Lung (tissue), 12 donors: ENCODE measurements around the gene KLF2. TPM values are rescaled to one million over a fixed set of nuclear protein-coding genes. Genes with fewer than 3 reads are reported as not detected.

Source experiments
- ATAC-seq: fragments of 200-7000 bp; cut with Tn5 transposase; one replicate; pipeline ENCODE4 v1.9.1; 2020; ENCODE audit warnings: moderate number of reproducible peaks; ENCODE audit not compliant: insufficient read depth, low FRiP score
- DNase-seq, 3 donors: peaks; one replicate each; pipeline ENCODE4 v3.0.0-alpha.2; 2013 to 2017
- H3K27ac ChIP-seq, 2 donors: one replicate each; pipeline ENCODE4 v1.5.1; 2013; ENCODE audit warnings: mild to moderate bottlenecking in 2 of 2, moderate library complexity in 2 of 2, control low read depth in 1 of 2, inconsistent platforms in 1 of 2, low read depth in 1 of 2, low read length in 1 of 2
- H3K27me3 ChIP-seq, 3 donors: one replicate each; pipeline ENCODE4 v1.5.1; 2013; ENCODE audit warnings: low read length in 2 of 3; ENCODE audit not compliant: control insufficient read depth in 3 of 3, insufficient read depth in 3 of 3
- H3K36me3 ChIP-seq, 4 donors: one replicate each; pipeline ENCODE4 v1.5.1; 2013; ENCODE audit warnings: low read length in 4 of 4, mild to moderate bottlenecking in 1 of 4, moderate library complexity in 1 of 4; ENCODE audit not compliant: control insufficient read depth in 4 of 4, insufficient read depth in 4 of 4
- H3K4me1 ChIP-seq, 5 donors: one replicate each; pipeline ENCODE4 v1.5.1; 2013; ENCODE audit warnings: low read length in 5 of 5, mild to moderate bottlenecking in 2 of 5, moderate library complexity in 1 of 5; ENCODE audit not compliant: control insufficient read depth in 5 of 5, insufficient read depth in 5 of 5
- H3K4me3 ChIP-seq: one replicate; pipeline ENCODE4 v1.5.1; 2013; ENCODE audit warnings: mild to moderate bottlenecking, control low read depth, moderate library complexity
- H3K9ac ChIP-seq, 2 donors: one replicate each; pipeline ENCODE4 v1.5.1; 2013; ENCODE audit warnings: low read length in 2 of 2, control low read depth in 1 of 2; ENCODE audit not compliant: insufficient read depth in 1 of 2
- H3K9me3 ChIP-seq, 4 donors: one replicate each; pipeline ENCODE4 v1.5.1; 2013; ENCODE audit warnings: low read length in 3 of 4, mild to moderate bottlenecking in 1 of 4, moderate library complexity in 1 of 4; ENCODE audit not compliant: control insufficient read depth in 4 of 4, insufficient read depth in 3 of 4
- WGBS, 2 donors: extraction: QIAGEN DNeasy Blood & Tissue Kit; methylation state at CpG; one replicate each; pipeline ENCODE4 v1.1.7; 2013; 5-methylcytosine and 5-hydroxymethylcytosine counted together
- polyA plus RNA-seq, 2 donors: library from polyadenylated mRNA; stranded (reverse); fragments of 200-250 nt; gene quantifications; one replicate each; pipeline ENCODE4 v1.2.1, GENCODE V29; 2013
- total RNA-seq, 2 donors: library from RNA; depleted of rRNA in 1 of 2; stranded (reverse); fragments of >200 nt in 1 of 2; gene quantifications; one replicate each; pipeline ENCODE4 v1.2.1, GENCODE V29; 2014 to 2021
- TF ChIP-seq, protein P1 (sequence below): IDR thresholded peaks from 2 replicates; pipeline ENCODE4 v1.5.1; 2012; ENCODE audit warnings: mild to moderate bottlenecking; ENCODE audit errors: control extremely low read depth, extremely low read depth
- donor health status: control.
- donor health status: control.
- donor health status: Bipolar disorder and iron deficiency.
- donor health status: healthy.
- donor health status: DM: yes; HTN: yes; CAD: no.

The KLF2 gene
- total and polyA plus RNA-seq, 4 donors: 7.7 to 121 (median 68.3) TPM

DNA sequence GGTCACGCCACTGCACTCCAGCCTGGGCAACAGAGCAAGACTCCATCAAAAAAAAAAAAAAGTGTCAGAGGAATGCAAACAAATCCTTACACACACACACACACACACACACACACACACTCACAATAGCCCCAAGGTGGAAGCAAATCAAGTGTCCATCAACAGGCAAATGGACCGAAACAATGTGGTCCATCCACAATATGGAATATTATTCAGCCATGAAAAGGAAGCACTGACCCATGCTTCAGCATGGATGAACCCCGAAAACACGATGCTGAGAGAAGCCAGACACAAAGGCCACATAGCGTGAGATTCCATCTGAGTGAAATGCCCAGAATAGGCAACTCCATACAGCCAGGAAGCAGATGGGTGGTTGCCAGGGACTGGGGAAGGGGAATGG, 16.5 kb upstream of the KLF2 start:
- peaks cover 0 to 3% (median 0%) of the 10 kb centered on the region in 5 donors for H3K4me1 ChIP-seq
- 95 to 96% methylated on average over 5 of the region's 5 CpGs for WGBS, 2 donors
- H3K4me3 ChIP-seq: no peak overlapping the region
- peaks cover 0 to 2% (median 0%) of the 10 kb centered on the region in 4 donors for H3K9me3 ChIP-seq
- no peak overlapping the region for H3K27ac ChIP-seq
- TF ChIP-seq, protein P1, sequence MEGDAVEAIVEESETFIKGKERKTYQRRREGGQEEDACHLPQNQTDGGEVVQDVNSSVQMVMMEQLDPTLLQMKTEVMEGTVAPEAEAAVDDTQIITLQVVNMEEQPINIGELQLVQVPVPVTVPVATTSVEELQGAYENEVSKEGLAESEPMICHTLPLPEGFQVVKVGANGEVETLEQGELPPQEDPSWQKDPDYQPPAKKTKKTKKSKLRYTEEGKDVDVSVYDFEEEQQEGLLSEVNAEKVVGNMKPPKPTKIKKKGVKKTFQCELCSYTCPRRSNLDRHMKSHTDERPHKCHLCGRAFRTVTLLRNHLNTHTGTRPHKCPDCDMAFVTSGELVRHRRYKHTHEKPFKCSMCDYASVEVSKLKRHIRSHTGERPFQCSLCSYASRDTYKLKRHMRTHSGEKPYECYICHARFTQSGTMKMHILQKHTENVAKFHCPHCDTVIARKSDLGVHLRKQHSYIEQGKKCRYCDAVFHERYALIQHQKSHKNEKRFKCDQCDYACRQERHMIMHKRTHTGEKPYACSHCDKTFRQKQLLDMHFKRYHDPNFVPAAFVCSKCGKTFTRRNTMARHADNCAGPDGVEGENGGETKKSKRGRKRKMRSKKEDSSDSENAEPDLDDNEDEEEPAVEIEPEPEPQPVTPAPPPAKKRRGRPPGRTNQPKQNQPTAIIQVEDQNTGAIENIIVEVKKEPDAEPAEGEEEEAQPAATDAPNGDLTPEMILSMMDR: no peak
- DNase-seq: no peak
- no peaks in the 10 kb centered on the region for H3K27me3 ChIP-seq
- no peak overlapping the region for H3K9ac ChIP-seq
- no peak for ATAC-seq
- no peaks in the 10 kb centered on the region for H3K36me3 ChIP-seq

DNA sequence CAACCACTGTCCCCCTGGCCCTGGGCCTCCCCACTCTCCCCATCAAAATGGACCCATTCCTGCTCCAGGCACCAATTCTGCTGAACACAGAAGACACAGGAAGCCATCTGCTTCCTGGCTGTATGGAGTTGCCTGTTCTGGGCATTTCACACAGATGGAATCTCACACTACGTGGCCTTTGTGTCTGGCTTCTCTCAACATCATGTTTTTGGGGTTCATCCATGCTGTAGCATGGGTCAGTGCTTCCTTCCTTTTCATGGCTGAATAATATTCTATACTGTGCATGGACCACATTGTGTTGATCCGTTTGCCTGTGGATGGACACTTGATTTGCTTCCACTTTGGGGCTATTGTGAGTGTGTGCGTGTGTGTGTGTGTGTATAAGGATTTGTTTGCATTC, 15.0 kb upstream of the KLF2 start:
- Histone ChIP-seq H3K27me3 (no peaks in the 10 kb centered on the region), H3K9ac (no peak overlapping the region), H3K4me3 (no peak overlapping the region), H3K4me1 (no peaks in the 10 kb centered on the region), H3K36me3 (no peaks in the 10 kb centered on the region), H3K27ac (no peak overlapping the region), H3K9me3 (peaks cover 0 to 2% (median 0%) of the 10 kb centered on the region in 4 donors)
- DNase-seq (no peak), ATAC-seq (no peak)
- WGBS, 2 donors: 68 to 78% methylated on average over 3 of the region's 3 CpGs
- TF ChIP-seq, protein P1: no peak

DNA sequence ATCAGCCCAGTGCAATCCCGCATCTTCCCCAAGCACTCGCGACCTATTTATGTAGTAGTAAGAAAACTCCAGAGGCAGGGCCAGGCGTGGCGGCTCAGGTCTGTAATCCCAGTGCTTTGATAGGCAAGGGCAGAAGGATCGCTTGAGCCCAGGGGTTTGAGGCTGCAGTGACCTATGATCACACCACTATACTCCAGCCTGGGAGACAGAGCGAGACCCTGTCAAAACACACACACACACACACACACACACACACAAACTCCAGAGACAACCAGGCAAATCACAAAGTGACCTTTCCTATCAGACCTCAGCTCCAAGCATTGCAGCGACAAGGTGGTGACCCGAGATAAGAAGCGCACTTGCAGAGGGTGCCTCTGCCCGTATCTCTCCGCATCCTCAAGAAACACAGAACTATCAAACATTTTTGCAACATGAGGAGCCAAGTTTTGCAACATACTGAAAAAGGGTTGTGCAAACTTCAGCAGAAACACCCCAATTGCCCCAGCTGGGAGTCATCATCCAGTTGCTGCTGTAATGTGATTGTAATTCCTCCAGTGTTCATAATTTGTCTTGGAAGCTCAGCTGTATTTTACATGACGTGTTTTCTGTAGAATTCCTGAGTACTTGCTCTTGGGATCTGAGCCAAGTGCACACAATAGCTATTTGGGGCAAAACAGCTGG, 8.7 kb upstream of the KLF2 start:
- Histone ChIP-seq H3K9me3 (no peaks in the 10 kb centered on the region), H3K27ac (peak overlapping the region; percentile 43 to 85), H3K9ac (peak overlapping the region in 1 of 2 donors; percentile 47), H3K27me3 (no peaks in the 10 kb centered on the region), H3K36me3 (no peaks in the 10 kb centered on the region), H3K4me1 (peaks cover 0 to 29% (median 10%) of the 10 kb centered on the region in 5 donors), H3K4me3 (no peak overlapping the region)
- TF ChIP-seq, protein P1: no peak
- 38 to 45% methylated on average over 13 of the region's 13 CpGs for WGBS, 2 donors
- DNase-seq (peak; percentile 94 to 99 (median 99)), ATAC-seq (peak; percentile 49)
